NOMO-1 (cell line): ENCODE results near the gene SMO.

ENCODE experiments used
- DNase-seq, 2 experiments: peaks; one replicate each; lab custom pipeline; 2025; ENCODE audit not compliant: unreplicated experiment in 2 of 2; lab: John Stamatoyannopoulos, UW

Gene SMO

GRCh38 chr7:129188372-129188891 is at the start of gene SMO:
TSS of gene SMO (plus strand) at chr7:129188633. CDS start at chr7:129189152, 519 bp downstream.
- no peak for DNase-seq

GRCh38 chr7:129143724-129144094 is 44.7 kb upstream of the SMO start:
- no peak for DNase-seq

- DNase-seq = peak in 1 of 2 experiments; percentile 3
Measured at GRCh38 chr7:129144095-129144833, 44.2 kb upstream of the SMO start, which contains the start of gene TSPAN33. TSS of gene TSPAN33 (plus strand) at chr7:129144707. CDS start at chr7:129144981, 274 bp downstream.

GRCh38 chr7:129144834-129145668 is 43.4 kb upstream of the SMO start:
- DNase-seq = no peak

- no peak for DNase-seq
Measured at GRCh38 chr7:129146237-129146979, 42.0 kb upstream of the SMO start.

- no peak for DNase-seq
Measured at GRCh38 chr7:129147731-129148130, 40.7 kb upstream of the SMO start.

- DNase-seq = peak; percentile 16 to 34
Measured at GRCh38 chr7:129149511-129149910, 38.9 kb upstream of the SMO start.

GRCh38 chr7:129150199-129150996 is 38.0 kb upstream of the SMO start:
- no peak for DNase-seq

GRCh38 chr7:129157651-129158050 is 30.8 kb upstream of the SMO start:
- no peak for DNase-seq

GRCh38 chr7:129159539-129159938 is 28.9 kb upstream of the SMO start:
- no peak for DNase-seq

- no peak for DNase-seq
Measured at GRCh38 chr7:129160161-129160905, 28.1 kb upstream of the SMO start.

GRCh38 chr7:129161524-129162225 is 26.8 kb upstream of the SMO start:
- no peak for DNase-seq

- no peak for DNase-seq
Measured at GRCh38 chr7:129162732-129163131, 25.7 kb upstream of the SMO start.

- DNase-seq = peak in 1 of 2 experiments; percentile 17
Measured at GRCh38 chr7:129163875-129164544, 24.4 kb upstream of the SMO start.

GRCh38 chr7:129166745-129167144 is 21.7 kb upstream of the SMO start:
- no peak for DNase-seq

- DNase-seq = no peak
Measured at GRCh38 chr7:129167817-129168216, 20.6 kb upstream of the SMO start.

GRCh38 chr7:129168231-129169021 is 20.0 kb upstream of the SMO start:
- DNase-seq = no peak
